HG02840 (cell line): ENCODE data around the gene ASB13.
A peak's percentile ranks its signal among the peaks of the same experiment; 100 is the strongest.
"Not testable (repeated sequence)": the region's sequence is repeated elsewhere in the genome, so short reads cannot be mapped to it uniquely, and the experiment has no call there.

Experiments used
- ATAC-seq: cut with Tn5 transposase; IDR thresholded peaks from one replicate; pipeline ENCODE4 v1.9.1; 2021; ENCODE audit warnings: mild to moderate bottlenecking, moderate library complexity, moderate number of reproducible peaks; ENCODE audit not compliant: unreplicated experiment, low FRiP score

Gene ASB13

DNA sequence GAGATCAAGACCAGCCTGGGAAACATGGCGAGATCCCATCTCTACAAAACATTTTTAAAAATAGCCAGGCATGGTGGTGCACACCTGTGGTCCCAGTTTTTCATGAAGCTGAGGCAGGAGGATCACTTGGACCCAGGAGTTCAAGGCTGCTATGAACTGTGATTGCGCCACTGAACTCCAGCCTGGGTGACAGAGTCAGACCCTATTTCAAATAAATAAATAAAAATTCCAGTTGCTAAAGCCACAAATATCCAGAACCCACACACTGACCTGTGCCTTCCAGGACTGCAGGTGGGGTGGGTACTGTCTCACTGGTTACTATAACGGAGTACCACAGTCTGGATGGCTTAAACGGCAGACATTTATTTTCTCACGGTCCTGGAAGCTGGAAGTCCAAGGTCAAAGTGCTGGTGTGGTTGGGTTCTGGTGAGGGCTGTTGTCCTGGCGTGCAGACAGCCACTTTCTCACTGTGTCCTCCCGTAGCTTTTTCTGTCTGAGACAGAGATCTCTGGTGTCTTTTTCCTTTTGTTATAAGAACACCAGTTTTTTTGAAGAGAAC is 38.8 kb downstream of the ASB13 start:
- ATAC-seq: no peak

DNA sequence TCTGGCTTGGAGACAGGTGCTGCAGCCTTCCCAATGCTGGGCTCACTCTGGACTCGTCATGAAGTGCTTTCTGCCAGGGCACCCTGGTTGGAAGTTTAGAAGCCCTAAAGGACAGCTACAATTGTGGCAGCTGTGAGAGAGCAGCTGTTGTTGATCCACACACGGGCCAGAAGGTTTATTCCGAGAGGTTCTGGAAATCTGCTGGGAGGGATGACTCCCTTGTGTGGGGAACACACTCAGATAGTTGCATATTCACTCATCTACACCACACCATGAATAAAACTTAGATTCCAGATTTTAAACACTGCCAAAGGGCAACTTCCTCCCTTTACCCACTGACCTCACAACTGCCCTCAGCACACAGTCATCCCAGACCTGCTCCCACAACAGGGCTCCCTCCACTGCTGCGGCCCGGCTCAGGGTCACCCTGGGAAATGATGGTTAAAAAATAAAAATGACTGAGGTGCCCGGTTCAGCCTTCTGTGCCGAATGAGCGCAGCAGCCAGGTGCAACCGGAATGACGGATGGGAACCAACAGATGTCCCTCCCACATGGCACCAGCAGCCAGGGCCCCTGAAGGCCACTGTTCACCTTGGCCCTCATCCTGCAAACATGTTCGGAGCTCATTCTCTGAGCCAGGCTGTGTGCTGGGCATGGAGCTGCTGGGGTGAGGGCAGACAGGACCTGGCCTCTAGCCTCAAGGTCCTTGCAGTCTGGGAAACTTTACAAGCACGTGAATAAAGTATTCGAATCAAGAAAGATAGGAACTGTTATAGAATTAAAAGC is 40.2 kb downstream of the ASB13 start:
- ATAC-seq: no peak

DNA sequence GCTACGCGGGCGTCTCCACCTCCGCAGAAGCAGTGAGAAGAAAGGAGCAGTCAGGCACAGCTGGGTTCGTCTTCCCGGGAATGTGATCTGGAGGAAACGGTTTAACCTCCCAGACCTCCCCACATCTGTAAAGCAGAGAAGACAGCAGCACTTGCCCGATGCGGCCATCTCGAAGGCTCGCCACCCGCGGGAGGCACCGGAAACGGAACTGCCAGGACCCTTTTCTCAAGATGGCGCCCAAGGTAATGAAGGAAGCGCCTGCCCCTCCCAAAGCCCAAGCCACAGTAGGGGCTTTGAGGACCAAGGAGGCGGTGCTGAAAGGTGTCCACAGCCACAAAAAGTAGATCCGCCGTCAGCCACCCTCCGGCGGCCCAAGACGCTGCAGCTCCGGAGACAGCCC is 41.7 kb downstream of the ASB13 start:
- ATAC-seq: no peak

DNA sequence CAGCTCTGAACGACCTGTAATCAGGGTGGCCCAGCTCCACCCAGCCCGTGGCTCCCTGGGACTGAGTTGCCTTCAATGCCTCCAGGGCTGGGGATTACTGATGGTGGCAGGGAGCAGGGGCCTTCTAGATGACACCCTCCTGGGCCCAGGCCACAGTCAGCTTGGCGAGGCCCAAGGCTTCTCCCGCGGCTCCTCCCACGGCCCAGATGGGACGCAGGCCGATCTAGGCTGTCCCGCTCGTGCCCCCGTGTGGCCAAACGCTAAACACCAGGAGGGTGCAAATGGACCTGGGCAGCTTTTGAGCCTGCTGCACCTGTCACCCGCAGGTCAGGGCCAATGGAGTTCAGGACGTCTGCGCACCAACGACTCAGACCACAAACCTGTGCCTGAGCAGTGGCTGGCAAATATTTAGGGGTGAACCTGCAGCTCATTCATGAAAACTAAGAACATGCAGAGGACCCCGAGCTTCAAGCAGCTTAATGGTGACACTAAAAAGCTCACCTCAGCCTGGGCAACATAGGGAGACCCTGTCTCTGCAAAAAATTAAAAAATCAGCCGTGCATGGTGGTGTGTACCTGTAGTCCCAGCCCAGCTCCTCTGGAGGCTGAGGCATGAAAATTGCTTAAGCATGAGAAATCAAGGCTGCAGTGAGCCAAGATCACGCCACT is 43.2 kb downstream of the ASB13 start:
- peak; percentile 82 for ATAC-seq

DNA sequence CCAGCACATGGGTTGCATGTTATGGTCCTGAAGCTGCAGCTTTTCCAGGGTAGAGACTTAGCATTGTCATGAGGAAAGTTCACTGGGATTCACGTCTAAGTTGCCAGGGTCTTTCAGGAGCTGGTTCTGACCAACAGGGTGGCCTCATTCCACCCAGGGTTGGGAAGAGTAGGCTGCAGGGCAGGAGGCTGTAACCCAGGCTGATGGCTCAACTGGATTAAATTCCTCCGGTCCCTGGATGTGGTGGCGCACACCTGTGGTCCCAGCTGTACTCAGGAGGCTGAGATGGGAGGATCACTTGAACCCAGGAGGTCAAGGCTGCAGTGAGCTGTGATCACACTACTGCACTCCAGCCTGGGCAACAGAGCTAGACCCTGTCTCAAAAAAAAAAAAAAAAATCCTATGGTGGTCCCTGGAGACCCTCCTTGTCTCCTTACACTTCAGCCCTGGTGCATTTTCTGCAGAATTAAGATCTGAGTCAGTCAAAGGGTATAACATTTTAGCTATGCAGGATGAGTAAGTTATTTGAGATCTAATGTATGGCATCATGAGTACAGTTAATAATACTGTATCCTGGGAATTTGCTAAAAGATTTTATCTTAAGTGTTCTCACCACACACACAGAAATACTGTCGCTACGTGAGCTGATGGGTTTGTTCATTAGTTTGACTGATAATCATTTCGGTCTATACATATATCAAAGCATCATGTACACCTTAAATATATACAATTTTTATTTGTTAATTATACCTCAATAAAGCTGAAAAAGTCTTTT is 44.0 kb downstream of the ASB13 start:
- no peak for ATAC-seq

DNA sequence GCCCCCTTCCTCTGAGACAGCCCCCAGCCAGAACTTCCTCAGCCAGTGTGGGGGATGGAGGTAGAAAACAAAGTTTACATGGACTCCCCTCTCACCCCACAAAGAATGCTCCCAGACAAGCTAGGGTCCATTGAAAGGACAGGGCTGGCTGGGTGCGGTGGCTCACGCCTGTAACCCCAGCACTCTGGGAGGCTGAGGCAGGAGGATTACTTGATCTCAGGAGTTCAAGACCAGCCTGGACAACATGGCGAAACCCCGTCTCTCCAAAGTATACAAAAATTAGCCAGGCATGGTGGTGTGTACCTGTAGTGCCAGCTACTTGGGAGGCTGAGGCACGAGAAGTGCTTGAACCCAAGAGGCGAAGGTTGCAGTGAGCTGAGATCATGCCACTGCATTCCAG is 45.0 kb downstream of the ASB13 start:
- ATAC-seq: not testable (repeated sequence)

DNA sequence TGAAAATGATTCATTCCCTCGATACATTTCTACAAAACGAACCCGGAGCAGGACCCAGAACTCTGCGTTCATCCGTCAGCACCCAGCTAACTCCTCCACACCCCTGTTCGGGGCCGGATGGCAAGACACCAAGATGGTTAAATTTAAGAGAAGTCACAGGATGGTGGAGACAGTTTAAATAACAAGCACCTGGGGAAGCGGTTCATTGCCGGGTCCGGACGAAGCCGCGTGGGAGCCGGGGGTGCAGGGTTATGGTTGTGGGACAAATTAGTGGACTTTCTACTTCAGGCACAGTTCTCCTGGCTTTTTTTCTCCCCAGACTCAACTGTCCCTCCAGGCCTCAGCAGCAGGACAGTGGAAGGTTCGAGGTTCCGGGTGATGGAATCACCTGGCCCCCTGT is 45.4 kb downstream of the ASB13 start:
- ATAC-seq: no peak

DNA sequence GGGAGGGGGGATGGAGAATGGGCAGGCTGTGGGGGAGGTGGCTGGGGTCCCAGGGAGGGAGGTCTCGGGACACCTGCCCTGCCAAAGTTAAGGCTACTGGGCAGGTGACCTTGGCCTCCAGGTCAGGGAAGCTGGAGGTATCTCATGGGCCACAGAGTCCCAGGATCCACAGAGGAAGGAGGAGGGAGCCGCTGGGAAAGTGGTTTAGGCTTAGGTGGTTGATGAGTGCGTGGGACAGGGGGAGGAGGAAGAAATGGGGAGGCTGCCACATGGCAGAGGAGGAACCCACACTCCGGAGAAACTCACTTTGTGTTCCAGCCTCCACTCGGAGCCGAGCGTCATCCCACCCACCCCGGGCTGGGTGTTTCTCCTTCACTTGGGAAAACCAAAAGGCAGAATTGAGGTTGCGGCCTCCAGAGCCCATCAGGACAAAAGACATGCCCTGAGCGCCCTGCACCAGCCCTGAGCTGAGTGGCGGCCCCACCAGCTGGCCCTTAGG is 46.1 kb downstream of the ASB13 start:
- ATAC-seq: no peak

DNA sequence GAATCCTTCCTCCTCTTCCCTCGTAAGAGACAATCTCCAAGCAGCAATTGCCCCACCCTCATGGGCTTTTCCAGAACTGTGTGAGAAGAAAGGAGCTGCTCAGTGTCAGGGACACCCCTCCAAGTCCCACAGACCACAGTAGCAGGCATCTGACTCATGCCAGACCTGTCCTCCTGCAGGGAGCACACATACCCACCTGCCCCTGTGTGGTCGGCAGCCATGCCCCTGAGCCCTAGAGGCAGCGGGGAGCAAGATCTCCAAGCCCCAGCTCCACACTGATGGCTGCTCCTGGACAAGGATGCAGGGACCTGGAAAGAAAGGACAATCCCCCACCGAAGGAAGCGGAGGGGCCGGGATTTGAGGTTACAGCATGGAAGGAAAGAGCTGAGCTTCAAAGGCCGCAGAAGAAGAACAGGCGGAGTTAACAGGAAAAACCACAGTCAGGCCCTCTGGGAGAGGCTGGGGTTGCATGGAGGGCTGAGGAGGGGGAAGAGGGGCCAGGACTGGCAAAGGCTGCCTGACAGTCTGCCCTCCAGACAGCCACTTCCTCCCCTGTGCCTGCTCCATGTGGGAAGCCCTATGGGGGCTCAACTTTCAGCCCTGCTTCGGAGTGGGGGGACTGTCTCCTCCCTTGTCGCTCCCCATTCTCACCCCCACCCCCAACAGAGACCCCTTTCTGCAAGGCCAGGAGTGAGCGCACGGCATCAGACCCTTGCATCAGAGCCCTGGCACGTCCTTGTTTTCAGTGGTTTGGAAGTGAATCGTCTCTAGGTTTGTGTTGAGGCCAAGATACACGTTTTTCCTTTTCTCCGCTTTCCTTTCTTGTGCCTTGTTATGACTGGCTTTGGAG is 46.8 kb downstream of the ASB13 start:
- no peak for ATAC-seq

DNA sequence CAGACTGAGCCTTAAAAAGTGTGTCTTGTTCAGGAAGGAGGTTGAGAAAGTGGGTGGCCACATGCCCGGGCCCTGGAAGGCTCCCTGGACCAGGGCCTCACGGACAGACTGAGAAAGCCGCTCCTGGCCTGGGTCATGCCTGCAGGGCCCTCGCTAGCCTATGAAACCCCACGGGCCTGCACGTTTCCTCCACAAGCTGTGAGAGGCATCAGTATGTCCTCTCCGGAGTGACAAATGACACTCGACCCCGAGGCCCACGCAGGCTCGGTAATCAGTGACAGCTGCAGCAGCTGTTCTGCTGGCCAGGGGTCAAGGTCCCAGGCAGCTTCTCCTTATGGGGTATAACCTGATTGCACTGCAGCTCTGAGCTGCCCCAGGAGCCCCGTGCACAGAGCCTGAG is 47.6 kb downstream of the ASB13 start:
- ATAC-seq: no peak

DNA sequence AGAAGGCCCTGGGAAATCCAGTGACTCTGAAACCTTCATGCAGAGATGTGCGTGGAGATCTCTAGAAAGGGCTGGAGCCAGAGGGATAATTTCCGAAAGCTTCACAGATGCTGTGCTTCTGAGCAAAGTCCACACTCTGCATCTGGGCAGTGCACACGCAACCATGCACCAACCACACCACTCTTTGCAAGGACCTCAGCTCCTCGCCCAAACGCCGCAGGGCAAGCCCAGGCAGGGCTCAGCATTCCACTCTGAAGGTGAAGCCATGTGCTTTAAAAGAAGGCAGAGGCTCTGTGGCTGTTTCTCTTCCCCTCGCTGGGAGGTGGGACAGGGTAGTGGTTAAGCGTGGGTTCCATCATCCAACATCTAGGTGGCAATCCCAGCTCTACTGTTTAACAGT is 48.4 kb downstream of the ASB13 start:
- no peak for ATAC-seq

DNA sequence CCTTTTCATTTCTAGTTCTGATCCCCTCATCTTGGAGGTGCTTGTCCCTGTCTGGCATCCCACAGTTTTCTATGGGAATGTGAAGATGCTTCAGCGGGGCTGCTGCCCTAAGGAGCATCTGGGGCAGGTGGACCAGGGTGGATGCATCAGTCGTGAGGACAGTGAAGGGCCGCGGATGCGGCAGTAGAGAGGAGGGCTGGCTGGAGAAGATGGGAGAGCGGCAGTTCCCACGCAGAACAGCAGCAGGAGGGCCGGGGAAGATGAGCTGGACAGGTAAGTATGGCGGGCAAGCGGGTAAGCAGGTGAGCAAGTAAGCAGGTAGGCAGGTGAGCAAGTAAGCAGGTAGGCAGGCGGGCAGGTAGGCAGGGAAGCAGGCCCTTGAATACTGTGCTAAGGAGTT is 48.9 kb downstream of the ASB13 start:
- no peak for ATAC-seq

DNA sequence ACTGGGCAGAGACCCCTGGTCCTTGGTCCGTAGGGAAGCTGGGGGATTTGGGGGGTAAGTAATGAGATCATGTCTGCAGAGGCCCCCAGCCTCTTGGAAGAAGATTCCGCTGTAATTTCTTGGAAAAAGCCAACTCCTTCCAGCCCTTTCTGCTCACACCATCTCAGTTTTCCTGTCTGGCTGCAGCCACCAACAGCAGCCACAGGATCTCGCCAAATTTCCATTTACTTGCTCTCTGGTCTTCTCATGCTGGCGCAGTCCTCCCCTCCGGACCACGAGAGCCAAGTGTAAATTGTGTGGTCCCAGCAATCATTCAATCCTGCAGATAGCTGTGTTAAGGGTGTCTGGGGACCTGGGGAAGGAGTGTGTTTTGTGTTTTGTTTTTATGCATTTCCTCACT is 49.6 kb downstream of the ASB13 start:
- no peak for ATAC-seq

DNA sequence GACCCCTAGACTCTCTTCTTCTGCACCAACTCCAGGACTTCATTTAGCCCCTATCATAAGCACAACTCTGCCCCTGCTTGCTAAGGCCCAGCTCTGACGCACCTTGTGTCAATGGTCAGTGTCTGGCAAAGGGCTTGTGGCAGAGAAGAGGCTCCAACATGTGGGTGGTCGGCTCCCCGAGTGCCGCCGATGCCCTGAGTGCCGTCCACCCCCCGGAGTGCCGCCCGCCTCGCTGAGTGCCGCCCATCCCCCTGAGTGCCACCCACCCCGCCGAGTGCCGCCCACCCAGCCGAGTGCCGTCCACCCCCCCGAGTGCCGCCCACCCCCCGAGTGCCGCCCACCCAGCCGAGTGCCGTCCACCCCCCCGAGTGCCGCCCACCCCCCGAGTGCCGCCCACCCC is 50.3 kb downstream of the ASB13 start:
- ATAC-seq: no peak

DNA sequence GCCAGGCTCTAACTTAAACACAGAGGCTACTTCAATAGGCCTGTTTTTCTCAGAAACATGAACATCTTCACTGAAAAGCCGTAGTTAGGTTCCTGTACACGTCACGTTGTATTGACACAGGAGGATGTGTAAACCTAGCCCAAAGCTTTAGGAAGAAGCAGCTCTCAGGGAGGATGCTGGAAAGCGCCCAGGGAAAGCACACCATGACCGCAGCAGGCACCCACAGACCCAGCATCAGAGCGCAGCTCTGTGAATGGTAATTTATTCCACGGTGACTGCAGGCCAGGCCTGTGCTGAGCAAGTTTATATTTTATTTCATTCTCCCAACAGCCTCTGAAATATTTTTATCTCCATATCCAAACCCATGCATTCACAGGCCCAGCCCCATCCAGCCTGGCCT is 51.1 kb downstream of the ASB13 start:
- no peak for ATAC-seq

DNA sequence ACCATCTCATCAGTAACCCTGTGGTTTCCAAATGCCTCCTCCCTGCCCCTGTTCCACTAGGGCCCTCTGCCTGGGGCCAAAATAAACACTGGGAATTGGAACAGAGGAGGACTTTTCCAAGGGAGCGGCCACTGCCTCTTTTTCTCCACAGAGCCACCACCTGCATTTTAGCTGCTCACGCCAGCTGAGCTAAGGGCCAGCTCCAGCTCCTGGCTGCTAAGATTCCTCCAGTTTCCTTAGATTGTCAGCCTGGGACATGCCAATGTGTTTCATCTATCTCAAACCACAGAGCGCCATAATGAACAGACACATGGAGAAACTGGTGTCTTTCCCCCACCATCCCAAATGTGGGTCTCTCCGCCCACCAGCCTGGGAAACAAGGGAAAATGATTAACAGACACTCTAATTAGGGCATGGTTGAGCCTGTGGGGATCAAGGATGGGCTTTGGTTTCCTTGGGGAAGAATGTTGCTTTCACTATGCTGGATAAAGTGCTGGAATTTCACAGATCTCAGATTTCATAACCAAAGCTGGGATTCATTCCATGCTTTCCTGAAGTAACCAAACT is 52.2 kb downstream of the ASB13 start:
- ATAC-seq: no peak

DNA sequence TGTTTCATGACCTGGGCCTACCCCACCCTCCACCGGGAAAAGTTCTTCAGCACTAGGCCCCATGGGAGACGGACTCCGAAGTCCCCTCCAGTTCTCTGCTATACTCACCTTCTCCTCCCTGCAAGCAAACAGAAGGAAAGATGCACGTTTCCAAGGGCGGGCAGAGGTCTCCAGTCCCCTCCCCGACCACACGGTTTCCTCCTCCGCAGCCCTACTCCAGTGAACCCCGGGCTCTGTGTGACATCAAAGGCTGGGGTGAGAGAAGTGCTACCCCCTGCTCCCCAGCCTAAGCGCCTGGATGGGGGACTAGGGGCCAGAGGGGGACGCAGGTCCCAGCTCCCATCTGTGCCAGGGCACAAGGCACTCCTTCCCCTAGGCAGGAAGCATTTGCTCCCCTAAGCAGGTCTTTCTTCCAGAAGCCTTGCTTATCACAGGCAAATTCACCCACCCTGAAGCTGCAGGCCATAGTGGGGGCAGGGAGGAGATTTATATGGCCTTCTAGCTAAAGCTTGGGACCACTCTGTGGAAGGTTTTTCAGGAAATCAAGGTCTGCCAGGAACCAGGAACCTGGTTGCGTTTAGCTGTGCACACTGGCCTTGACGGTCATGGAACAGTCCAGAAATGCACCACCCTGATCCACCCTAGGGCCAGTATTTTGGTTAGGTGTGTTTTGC is 52.8 kb downstream of the ASB13 start:
- no peak for ATAC-seq

DNA sequence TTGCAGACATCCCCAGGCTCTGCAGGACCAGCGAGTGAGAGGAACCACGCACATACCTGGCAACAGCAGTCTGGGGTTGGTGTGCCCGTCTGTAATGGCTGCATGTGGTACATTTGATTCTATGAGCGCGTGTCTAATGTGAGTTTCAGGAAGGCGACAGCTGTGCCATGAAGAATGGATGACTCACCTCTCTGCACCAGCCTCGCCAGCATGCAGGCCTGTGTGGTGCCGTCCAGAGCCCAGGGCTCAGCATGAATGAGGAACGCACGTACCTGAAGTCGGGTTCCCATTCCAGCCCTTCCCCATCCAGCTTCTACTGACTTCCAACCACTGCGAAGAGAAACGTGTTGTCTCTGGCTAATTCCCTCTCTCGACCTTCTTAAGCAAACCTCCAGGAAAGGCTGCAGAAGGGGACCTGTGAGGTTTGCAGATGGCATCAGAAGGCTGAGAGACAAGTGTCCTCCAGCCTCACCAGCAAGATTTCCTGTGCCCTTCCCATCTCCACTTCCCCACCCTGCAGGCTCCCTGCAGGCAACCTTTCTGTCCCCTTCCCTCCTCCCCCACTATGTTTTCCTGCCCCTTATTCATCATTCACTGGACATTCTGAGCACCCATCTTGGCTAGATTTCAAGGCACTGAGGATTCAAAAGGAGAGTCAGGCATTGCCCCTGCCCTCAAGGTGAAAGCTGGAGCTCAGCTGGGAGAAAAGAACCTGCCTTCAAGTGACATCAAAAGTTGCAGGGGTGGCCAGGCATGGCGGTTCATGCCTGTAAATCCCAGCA is 54.3 kb downstream of the ASB13 start:
- ATAC-seq: no peak
